Ascending aorta (tissue), 2 donors: ENCODE measurements around the gene SV2B. TPM values are rescaled to one million over a fixed set of nuclear protein-coding genes. Genes with fewer than 3 reads are reported as not detected.

Experiments
- DNase-seq, 2 donors: peaks; one replicate each; pipeline ENCODE4 v3.0.0-alpha.2; 2019; ENCODE audit warnings: low spot score in 2 of 2
- H3K27ac ChIP-seq, 2 donors: fragments of 200-600 bp; sonication (generic); one replicate each; pipeline ENCODE4 v1.5.1; 2016 to 2017; ENCODE audit warnings: mild to moderate bottlenecking in 1 of 2
- H3K27me3 ChIP-seq: fragments of 200-600 bp; sonication (generic); one replicate; pipeline ENCODE4 v1.5.1; 2017
- H3K36me3 ChIP-seq, 2 donors: fragments of 200-600 bp; sonication (generic); one replicate each; pipeline ENCODE4 v1.5.1; 2016
- H3K4me1 ChIP-seq, 2 donors: fragments of 200-600 bp; sonication (generic); one replicate each; pipeline ENCODE4 v1.5.1; 2016 to 2017; ENCODE audit warnings: mild to moderate bottlenecking in 1 of 2
- H3K4me3 ChIP-seq, 2 donors: fragments of 200-600 bp; sonication (generic); one replicate each; pipeline ENCODE4 v1.5.1; 2016 to 2017; ENCODE audit warnings: mild to moderate bottlenecking in 1 of 2
- H3K9me3 ChIP-seq, 2 donors: fragments of 200-600 bp; sonication (generic); one replicate each; pipeline ENCODE4 v1.5.1; 2016
- CTCF ChIP-seq, 3 experiments: fragments of 200-600 bp in 2 of 3; fragments of 450-650 bp in 1 of 3; sonication (generic) in 2 of 3; IDR thresholded peaks; one replicate each; pipeline ENCODE4 v1.5.1; 2016 to 2019; ENCODE audit warnings: antibody characterized with exemption in 3 of 3, mild to moderate bottlenecking in 1 of 3, moderate library complexity in 1 of 3
- intact Hi-C: fragments of 100-400 bp; cut with DNase I; formaldehyde crosslinking; loops from one replicate; pipeline ENCODE4 v1.15.1; 2023
- total RNA-seq: library from RNA; depleted of rRNA; stranded (reverse); fragments of >200 nt; gene quantifications from one replicate; pipeline ENCODE4 v1.1.0, GENCODE V29; 2016

Gene SV2B
- total RNA-seq, 1 donor from 2014 or later, result 0.11 TPM

- H3K36me3 ChIP-seq, result no peaks in the 10 kb centered on the region
- DNase-seq, result no peak
- intact Hi-C loops, result no loop called here
- H3K27me3 ChIP-seq, result no peaks in the 10 kb centered on the region
- no peak overlapping the region for H3K27ac ChIP-seq
- no peak overlapping the region for H3K4me3 ChIP-seq
- no peaks in the 10 kb centered on the region for H3K9me3 ChIP-seq
- no peak for TF ChIP-seq CTCF (IDR thresholded peaks at IDR 0.05)
- no peaks in the 10 kb centered on the region for H3K4me1 ChIP-seq
Measured at GRCh38 chr15:91219206-91219605, 119.1 kb downstream of the SV2B start.

GRCh38 chr15:91222052-91222451 is 122.0 kb downstream of the SV2B start:
- no peaks in the 10 kb centered on the region for H3K36me3 ChIP-seq
- H3K4me1 ChIP-seq, result no peaks in the 10 kb centered on the region
- no peak overlapping the region for H3K4me3 ChIP-seq
- TF ChIP-seq CTCF (IDR thresholded peaks at IDR 0.05), result no peak
- DNase-seq, result no peak
- intact Hi-C loops, result no loop called here
- H3K9me3 ChIP-seq, result no peaks in the 10 kb centered on the region
- no peak overlapping the region for H3K27ac ChIP-seq
- no peaks in the 10 kb centered on the region for H3K27me3 ChIP-seq

GRCh38 chr15:91223863-91224262 is 123.8 kb downstream of the SV2B start:
- no peak for TF ChIP-seq CTCF (IDR thresholded peaks at IDR 0.05)
- Histone ChIP-seq H3K9me3 (no peaks in the 10 kb centered on the region), H3K27me3 (no peaks in the 10 kb centered on the region), H3K4me3 (no peak overlapping the region), H3K36me3 (no peaks in the 10 kb centered on the region), H3K4me1 (no peaks in the 10 kb centered on the region), H3K27ac (no peak overlapping the region)
- intact Hi-C loops, result no loop called here
- DNase-seq, result no peak

- H3K9me3 ChIP-seq, result no peaks in the 10 kb centered on the region
- H3K27me3 ChIP-seq, result no peaks in the 10 kb centered on the region
- intact Hi-C loops, result no loop called here
- H3K4me3 ChIP-seq, result no peak overlapping the region
- no peak overlapping the region for H3K27ac ChIP-seq
- H3K4me1 ChIP-seq, result no peaks in the 10 kb centered on the region
- peak; percentile 17 to 39 (median 28) for TF ChIP-seq CTCF (IDR thresholded peaks at IDR 0.05)
- no peak for DNase-seq
- no peaks in the 10 kb centered on the region for H3K36me3 ChIP-seq
Measured at GRCh38 chr15:91224755-91225380, 124.8 kb downstream of the SV2B start.

GRCh38 chr15:91225741-91226140 is 125.7 kb downstream of the SV2B start:
- intact Hi-C loops, result no loop called here
- H3K9me3 ChIP-seq, result no peaks in the 10 kb centered on the region
- no peak overlapping the region for H3K27ac ChIP-seq
- no peaks in the 10 kb centered on the region for H3K27me3 ChIP-seq
- no peak for DNase-seq
- H3K4me1 ChIP-seq, result no peaks in the 10 kb centered on the region
- TF ChIP-seq CTCF (IDR thresholded peaks at IDR 0.05), result no peak
- no peak overlapping the region for H3K4me3 ChIP-seq
- no peaks in the 10 kb centered on the region for H3K36me3 ChIP-seq

GRCh38 chr15:91227117-91227516 is 127.1 kb downstream of the SV2B start:
- intact Hi-C loops, result no loop called here
- no peak for TF ChIP-seq CTCF (IDR thresholded peaks at IDR 0.05)
- no peak overlapping the region for H3K4me3 ChIP-seq
- H3K27me3 ChIP-seq, result no peaks in the 10 kb centered on the region
- no peaks in the 10 kb centered on the region for H3K4me1 ChIP-seq
- DNase-seq, result no peak
- no peaks in the 10 kb centered on the region for H3K36me3 ChIP-seq
- H3K27ac ChIP-seq, result no peak overlapping the region
- no peaks in the 10 kb centered on the region for H3K9me3 ChIP-seq
